ENCODE measurements around the gene SYPL2.

DNA sequence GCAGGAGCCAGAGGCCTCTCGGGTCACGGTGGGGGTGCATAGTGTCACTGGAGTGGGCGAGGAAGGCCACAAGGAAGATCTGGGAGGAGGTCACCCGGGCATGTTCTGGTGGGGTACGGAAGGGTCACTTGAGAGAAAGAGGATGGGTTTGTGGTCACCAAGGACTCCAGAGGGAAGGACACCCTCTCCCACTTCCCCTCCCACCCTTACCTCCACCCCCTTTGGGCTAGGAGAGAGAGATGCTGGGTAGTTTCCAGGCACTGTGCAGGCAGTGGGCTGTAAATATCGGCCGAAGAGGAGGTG is 42.5 kb downstream of the SYPL2 start:
- TF ChIP-seq, protein P1, sequence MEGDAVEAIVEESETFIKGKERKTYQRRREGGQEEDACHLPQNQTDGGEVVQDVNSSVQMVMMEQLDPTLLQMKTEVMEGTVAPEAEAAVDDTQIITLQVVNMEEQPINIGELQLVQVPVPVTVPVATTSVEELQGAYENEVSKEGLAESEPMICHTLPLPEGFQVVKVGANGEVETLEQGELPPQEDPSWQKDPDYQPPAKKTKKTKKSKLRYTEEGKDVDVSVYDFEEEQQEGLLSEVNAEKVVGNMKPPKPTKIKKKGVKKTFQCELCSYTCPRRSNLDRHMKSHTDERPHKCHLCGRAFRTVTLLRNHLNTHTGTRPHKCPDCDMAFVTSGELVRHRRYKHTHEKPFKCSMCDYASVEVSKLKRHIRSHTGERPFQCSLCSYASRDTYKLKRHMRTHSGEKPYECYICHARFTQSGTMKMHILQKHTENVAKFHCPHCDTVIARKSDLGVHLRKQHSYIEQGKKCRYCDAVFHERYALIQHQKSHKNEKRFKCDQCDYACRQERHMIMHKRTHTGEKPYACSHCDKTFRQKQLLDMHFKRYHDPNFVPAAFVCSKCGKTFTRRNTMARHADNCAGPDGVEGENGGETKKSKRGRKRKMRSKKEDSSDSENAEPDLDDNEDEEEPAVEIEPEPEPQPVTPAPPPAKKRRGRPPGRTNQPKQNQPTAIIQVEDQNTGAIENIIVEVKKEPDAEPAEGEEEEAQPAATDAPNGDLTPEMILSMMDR (IDR thresholded peaks at IDR 0.05; ENCODE audit: insufficient read depth, low read length): no peak
- no peak for TF ChIP-seq POLR2AphosphoS5 (IDR thresholded peaks at IDR 0.05; ENCODE audit: low read depth)
